Keratinocyte (primary cell): Measurements from ENCODE around the gene PLXDC2. TPM values are rescaled to one million over a fixed set of nuclear protein-coding genes. Genes with fewer than 3 reads are reported as not detected.

Source experiments
- DNase-seq: peaks from one replicate; pipeline ENCODE4 v3.0.0-alpha.2; 2011; ENCODE audit warnings: low read depth, missing footprints, low spot score
- FAIRE-seq: peaks from 2 replicates; lab custom pipeline; 2011; peaks lifted over from hg19 to GRCh38; lab: Jason Lieb, UNC
- H2AFZ ChIP-seq: 2 replicates; pipeline ENCODE4 v1.6.0; 2012; ENCODE audit warnings: low read length, control low read depth, inconsistent platforms; ENCODE audit not compliant: control insufficient read depth
- H3K27ac ChIP-seq: 2 replicates; pipeline ENCODE4 v1.5.1; 2011; ENCODE audit warnings: low read length; ENCODE audit not compliant: control insufficient read depth, insufficient read depth
- H3K27me3 ChIP-seq: 3 replicates; pipeline ENCODE4 v1.6.0; 2011; ENCODE audit warnings: low read length; ENCODE audit not compliant: control insufficient read depth, insufficient read depth; ENCODE audit errors: extremely low read depth
- H3K36me3 ChIP-seq, 2 experiments: 2 replicates in 1 of 2; 3 replicates in 1 of 2; pipeline ENCODE4 v1.5.1; 2011; ENCODE audit warnings: low read length in 2 of 2, mild to moderate bottlenecking in 1 of 2; ENCODE audit not compliant: control insufficient read depth in 2 of 2, insufficient read depth in 2 of 2; ENCODE audit errors: extremely low read depth in 1 of 2
- H3K4me1 ChIP-seq: 3 replicates; pipeline ENCODE4 v1.5.1; 2011; ENCODE audit warnings: low read length; ENCODE audit not compliant: control insufficient read depth, insufficient read depth; ENCODE audit errors: extremely low read depth
- H3K4me2 ChIP-seq: 3 replicates; pipeline ENCODE4 v1.6.0; 2011; ENCODE audit warnings: low read depth, low read length; ENCODE audit not compliant: control insufficient read depth, insufficient read depth; ENCODE audit errors: extremely low read depth
- H3K4me3 ChIP-seq, 3 experiments: fragments of 200-600 bp in 1 of 3; sonication (generic) in 1 of 3; 2 replicates in 2 of 3; 3 replicates in 1 of 3; pipeline ENCODE4 v1.5.1; 2011 to 2016; ENCODE audit warnings: low read length in 3 of 3, mild to moderate bottlenecking in 3 of 3, control low read depth in 2 of 3, inconsistent platforms in 1 of 3, low read depth in 1 of 3, mixed read lengths in 1 of 3, mixed run types in 1 of 3, moderate library complexity in 1 of 3; ENCODE audit not compliant: control insufficient read depth in 2 of 3, insufficient read depth in 2 of 3; ENCODE audit errors: extremely low read depth in 1 of 3
- H3K79me2 ChIP-seq: 2 replicates; pipeline ENCODE4 v1.6.0; 2012; ENCODE audit warnings: low read length; ENCODE audit not compliant: control insufficient read depth, insufficient read depth
- H3K9ac ChIP-seq: 3 replicates; pipeline ENCODE4 v1.6.0; 2011; ENCODE audit warnings: low read length; ENCODE audit not compliant: control insufficient read depth, insufficient read depth; ENCODE audit errors: extremely low read depth
- H3K9me1 ChIP-seq: 3 replicates; pipeline ENCODE4 v1.6.0; 2011; ENCODE audit warnings: low read length; ENCODE audit not compliant: control insufficient read depth, insufficient read depth; ENCODE audit errors: extremely low read depth
- H3K9me3 ChIP-seq: 2 replicates; pipeline ENCODE4 v1.5.1; 2012; ENCODE audit warnings: low read depth, low read length; ENCODE audit not compliant: control insufficient read depth
- H4K20me1 ChIP-seq: 3 replicates; pipeline ENCODE4 v1.6.0; 2011; ENCODE audit warnings: low read length; ENCODE audit not compliant: control insufficient read depth, insufficient read depth; ENCODE audit errors: extremely low read depth
- CTCF ChIP-seq, 3 experiments: IDR thresholded peaks in 1 of 3; conservative IDR thresholded peaks in 1 of 3; optimal IDR thresholded peaks in 1 of 3; 2 replicates in 2 of 3; 3 replicates in 1 of 3; pipeline versions ENCODE3 to v1.5.1; 2011; ENCODE audit warnings: low read length in 3 of 3, mild to moderate bottlenecking in 3 of 3, moderate library complexity in 2 of 3, control low read depth in 1 of 3, inconsistent platforms in 1 of 3; ENCODE audit not compliant: insufficient read depth in 2 of 3; ENCODE audit errors: extremely low read depth in 1 of 3
- EZH2 ChIP-seq: IDR thresholded peaks from one replicate; pipeline ENCODE4 v1.6.1; 2012; ENCODE audit warnings: inconsistent platforms, mild to moderate bottlenecking, low read length, moderate library complexity
- dilution Hi-C: fragments of 300-500 bp; cut with MboI; formaldehyde crosslinking; loops from one replicate; pipeline ENCODE4 v1.7.0; 2020; ENCODE audit warnings: low sequenced_read_pairs; ENCODE audit not compliant: extremely low pct_ligation_motif_present
- polyA plus RNA-seq, 5 experiments: library from polyadenylated mRNA; depleted of rRNA in 3 of 5; stranded (reverse) in 3 of 5; stranded (forward) in 1 of 5; unstranded in 1 of 5; fragments of >200 nt; gene quantifications; 1 replicate in 1 of 5; 2 replicates in 3 of 5; 3 replicates in 1 of 5; pipeline versions ENCODE4 v1.2.1 to v1.2.3, GENCODE V29; 2011 to 2012; ENCODE audit warnings: missing spikeins in 2 of 5, low read depth in 1 of 5, low replicate concordance in 1 of 5

The PLXDC2 gene
- polyA plus RNA-seq, 1 donor (not counting 4 experiments of a cell fraction or from before 2014, with no cell fraction given) = 12.9 TPM

- no peak for FAIRE-seq
- no peak for TF ChIP-seq CTCF (optimal IDR thresholded peaks at IDR 0.05 in 1 of 3, IDR thresholded peaks at IDR 0.05 in 1 of 3, conservative IDR thresholded peaks at IDR 0.05 in 1 of 3; ENCODE audit: extremely low read depth in 1 of 3, insufficient read depth in 2 of 3, low read length in 3 of 3)
- no peak for TF ChIP-seq EZH2
Measured at GRCh38 chr10:20090831-20091230, 274.6 kb downstream of the PLXDC2 start.

DNA sequence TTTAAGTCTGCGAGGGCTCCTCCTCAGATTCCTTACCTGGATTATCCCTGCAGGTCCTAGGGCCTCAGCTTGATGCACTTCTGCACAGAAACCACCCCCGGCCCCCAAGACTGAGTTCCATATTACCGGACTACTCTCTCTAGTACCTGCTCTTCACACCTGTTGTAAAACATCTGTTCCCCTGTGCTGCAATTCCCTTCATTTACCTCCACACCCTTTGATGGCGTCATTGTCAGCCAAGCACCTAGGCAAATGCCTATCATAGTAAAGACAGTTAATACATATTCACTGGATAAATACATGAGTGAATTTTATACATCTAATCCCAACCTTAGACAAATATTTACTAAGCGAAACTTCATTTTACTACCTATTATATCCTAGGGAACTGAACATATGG is 275.5 kb downstream of the PLXDC2 start:
- H3K36me3 ChIP-seq = no peaks in the 10 kb centered on the region

More at GRCh38 chr10:20090831-20091230, 274.6 kb downstream of the PLXDC2 start:
- Histone ChIP-seq H3K36me3 (no peaks in the 10 kb centered on the region), H3K27ac (no peak overlapping the region), H3K27me3 (no peaks in the 10 kb centered on the region), H3K4me2 (no peak overlapping the region), H3K9ac (no peak overlapping the region), H4K20me1 (no peaks in the 10 kb centered on the region), H3K9me3 (no peaks in the 10 kb centered on the region), H3K79me2 (no peaks in the 10 kb centered on the region), H2AFZ (no peak overlapping the region), H3K4me3 (no peak overlapping the region), H3K9me1 (no peaks in the 10 kb centered on the region), H3K4me1 (peaks cover 7% of the 10 kb centered on the region)
- no peak for DNase-seq
- dilution Hi-C loops = no loop called here

More for the DNA sequence above, 275.5 kb downstream of the PLXDC2 start:
- H3K4me2 ChIP-seq = no peak overlapping the region
- no peak overlapping the region for H3K4me3 ChIP-seq
- no peaks in the 10 kb centered on the region for H3K9me1 ChIP-seq
- H3K79me2 ChIP-seq = no peaks in the 10 kb centered on the region
- H4K20me1 ChIP-seq = no peaks in the 10 kb centered on the region
- dilution Hi-C loops = no loop called here
- no peak for FAIRE-seq
- no peak for DNase-seq
- no peaks in the 10 kb centered on the region for H3K9me3 ChIP-seq
- peaks cover 7% of the 10 kb centered on the region for H3K4me1 ChIP-seq
- H3K27ac ChIP-seq = no peak overlapping the region
- no peaks in the 10 kb centered on the region for H3K27me3 ChIP-seq
- no peak overlapping the region for H3K9ac ChIP-seq
- TF ChIP-seq EZH2 (no peak), CTCF (optimal IDR thresholded peaks at IDR 0.05 in 1 of 3, IDR thresholded peaks at IDR 0.05 in 1 of 3, conservative IDR thresholded peaks at IDR 0.05 in 1 of 3; ENCODE audit: extremely low read depth in 1 of 3, insufficient read depth in 2 of 3, low read length in 3 of 3) (no peak)
- H2AFZ ChIP-seq = no peak overlapping the region
